Measurements from ENCODE around the gene OPA3.

DNA sequence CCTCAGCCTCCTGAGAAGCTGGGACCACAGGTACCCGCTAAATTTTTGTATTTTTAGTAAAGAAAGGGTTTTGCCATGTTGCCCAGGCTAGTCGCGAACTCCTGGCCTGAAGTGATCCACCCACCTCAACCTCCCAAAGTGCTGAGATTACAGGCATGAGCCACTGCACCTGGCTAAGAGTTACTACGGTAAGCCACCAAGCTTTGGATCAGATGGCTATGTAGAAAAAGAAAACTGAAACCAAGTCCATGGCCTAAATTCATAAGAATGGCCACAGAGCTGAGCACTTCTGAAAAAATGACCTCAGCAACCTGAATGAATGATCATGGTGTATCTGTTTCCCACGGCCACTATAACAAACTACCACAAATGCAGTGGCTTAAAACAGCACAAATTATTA is 9.4 kb downstream of the OPA3 start:
- TF ChIP-seq, protein P1, sequence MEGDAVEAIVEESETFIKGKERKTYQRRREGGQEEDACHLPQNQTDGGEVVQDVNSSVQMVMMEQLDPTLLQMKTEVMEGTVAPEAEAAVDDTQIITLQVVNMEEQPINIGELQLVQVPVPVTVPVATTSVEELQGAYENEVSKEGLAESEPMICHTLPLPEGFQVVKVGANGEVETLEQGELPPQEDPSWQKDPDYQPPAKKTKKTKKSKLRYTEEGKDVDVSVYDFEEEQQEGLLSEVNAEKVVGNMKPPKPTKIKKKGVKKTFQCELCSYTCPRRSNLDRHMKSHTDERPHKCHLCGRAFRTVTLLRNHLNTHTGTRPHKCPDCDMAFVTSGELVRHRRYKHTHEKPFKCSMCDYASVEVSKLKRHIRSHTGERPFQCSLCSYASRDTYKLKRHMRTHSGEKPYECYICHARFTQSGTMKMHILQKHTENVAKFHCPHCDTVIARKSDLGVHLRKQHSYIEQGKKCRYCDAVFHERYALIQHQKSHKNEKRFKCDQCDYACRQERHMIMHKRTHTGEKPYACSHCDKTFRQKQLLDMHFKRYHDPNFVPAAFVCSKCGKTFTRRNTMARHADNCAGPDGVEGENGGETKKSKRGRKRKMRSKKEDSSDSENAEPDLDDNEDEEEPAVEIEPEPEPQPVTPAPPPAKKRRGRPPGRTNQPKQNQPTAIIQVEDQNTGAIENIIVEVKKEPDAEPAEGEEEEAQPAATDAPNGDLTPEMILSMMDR (IDR thresholded peaks at IDR 0.05), result no peak
- no peak for TF ChIP-seq POLR2A (IDR thresholded peaks at IDR 0.05)
